WTC11 (cell line): ENCODE data around the gene ITPR3. TPM values are rescaled to one million over a fixed set of nuclear protein-coding genes. Genes with fewer than 3 reads are reported as not detected.

Experiments used
- ATAC-seq: fragments of 200-7000 bp; cut with Tn5 transposase; 2 replicates; pipeline ENCODE4 v1.10.0; 2021; ENCODE audit warnings: mild to moderate bottlenecking, moderate library complexity
- CTCF ChIA-PET: fragments of 300-600 bp; sonication (Branson Sonifier 250); formaldehyde crosslinking; loops from one replicate; lab custom pipeline; 2021; ENCODE audit warnings: antibody characterized with exemption; lab: Charles Lee
- POLR2A ChIA-PET: fragments of 350-600 bp; sonication (Branson Sonifier 250); formaldehyde crosslinking; loops from one replicate; lab custom pipeline; 2021; ENCODE audit warnings: antibody characterized with exemption; lab: Charles Lee
- DNase-seq: peaks from one replicate; pipeline ENCODE4 v3.0.0; 2021; ENCODE audit warnings: low spot score
- H3K27ac Mint-ChIP-seq: 2 replicates; pipeline ENCODE4 v1.8.0; 2021; ENCODE audit warnings: mixed read lengths
- H3K27me3 Mint-ChIP-seq: 2 replicates; pipeline ENCODE4 v1.8.0; 2021; ENCODE audit warnings: low read depth, mild to moderate bottlenecking, moderate library complexity, mixed read lengths
- H3K36me3 Mint-ChIP-seq: 2 replicates; pipeline ENCODE4 v1.8.0; 2021; ENCODE audit warnings: mixed read lengths
- H3K4me1 Mint-ChIP-seq: 2 replicates; pipeline ENCODE4 v1.8.0; 2022; ENCODE audit warnings: mixed read lengths
- H3K4me3 Mint-ChIP-seq: 2 replicates; pipeline ENCODE4 v1.8.0; 2021; ENCODE audit warnings: mild to moderate bottlenecking, moderate library complexity, mixed read lengths
- H3K9me3 Mint-ChIP-seq: 2 replicates; pipeline ENCODE4 v1.8.0; 2021; ENCODE audit warnings: mixed read lengths
- AFF4 ChIP-seq: sonication (generic); formaldehyde crosslinking; IDR thresholded peaks from 2 replicates; pipeline ENCODE4 v1.8.1; 2023; ENCODE audit warnings: mild to moderate bottlenecking, missing genetic modification reagents, borderline replicate concordance
- CBFB ChIP-seq: sonication (generic); formaldehyde crosslinking; IDR thresholded peaks from 2 replicates; pipeline ENCODE4 v1.8.1; 2022; ENCODE audit warnings: mild to moderate bottlenecking, low read depth, missing genetic modification reagents
- CDX4 ChIP-seq: fragments of 250-450 bp; sonication (Bioruptor Pico); IDR thresholded peaks from 2 replicates; pipeline ENCODE4 v1.9.0; 2021; ENCODE audit warnings: moderate library complexity, mild to moderate bottlenecking, inconsistent platforms, borderline replicate concordance
- E2F5 ChIP-seq: sonication (generic); formaldehyde crosslinking; IDR thresholded peaks from 2 replicates; pipeline ENCODE4 v1.8.1; 2022; ENCODE audit warnings: mild to moderate bottlenecking, moderate library complexity, missing genetic modification reagents
- ELF4 ChIP-seq: sonication (generic); formaldehyde crosslinking; IDR thresholded peaks from 2 replicates; pipeline ENCODE4 v1.8.1; 2022; ENCODE audit warnings: low read depth, mild to moderate bottlenecking, moderate library complexity, missing genetic modification reagents
- ERG ChIP-seq: fragments of 250-450 bp; sonication (Bioruptor Pico); IDR thresholded peaks from 2 replicates; pipeline ENCODE4 v1.8.0; 2021; ENCODE audit warnings: mild to moderate bottlenecking
- FOXJ3 ChIP-seq: sonication (generic); formaldehyde crosslinking; IDR thresholded peaks from 2 replicates; pipeline ENCODE4 v1.9.0; 2021; ENCODE audit warnings: missing genetic modification reagents, mild to moderate bottlenecking, borderline replicate concordance
- FOXP1 ChIP-seq: sonication (generic); formaldehyde crosslinking; IDR thresholded peaks from 2 replicates; pipeline ENCODE4 v1.8.0; 2022; ENCODE audit warnings: missing genetic modification reagents, mild to moderate bottlenecking, moderate library complexity, borderline replicate concordance
- GABPB1 ChIP-seq: sonication (generic); formaldehyde crosslinking; IDR thresholded peaks from 2 replicates; pipeline ENCODE4 v1.8.1; 2023; ENCODE audit warnings: mild to moderate bottlenecking, missing genetic modification reagents
- GRHL2 ChIP-seq: fragments of 250-450 bp; sonication (Bioruptor Pico); IDR thresholded peaks from 2 replicates; pipeline ENCODE4 v1.8.0; 2022; ENCODE audit warnings: mild to moderate bottlenecking, moderate library complexity; ENCODE audit not compliant: insufficient replicate concordance, severe bottlenecking
- NFE2L1 ChIP-seq: sonication (generic); formaldehyde crosslinking; IDR thresholded peaks from 2 replicates; pipeline ENCODE4 v1.8.1; 2023; ENCODE audit warnings: missing genetic modification reagents
- NFYB ChIP-seq: sonication (generic); formaldehyde crosslinking; conservative IDR thresholded peaks from 2 replicates; pipeline ENCODE4 v1.8.0; 2022; ENCODE audit warnings: low read depth, missing genetic modification reagents
- SOX15 ChIP-seq: fragments of 250-450 bp; sonication (Bioruptor Pico); IDR thresholded peaks from 2 replicates; pipeline ENCODE4 v1.9.0; 2021; ENCODE audit warnings: mild to moderate bottlenecking
- STAT6 ChIP-seq: sonication (generic); formaldehyde crosslinking; conservative IDR thresholded peaks from 2 replicates; pipeline ENCODE4 v1.8.1; 2023; ENCODE audit warnings: mild to moderate bottlenecking, low read depth, missing genetic modification reagents, moderate library complexity
- TEAD1 ChIP-seq: sonication (generic); formaldehyde crosslinking; IDR thresholded peaks from 2 replicates; pipeline ENCODE4 v1.8.0; 2022; ENCODE audit warnings: mild to moderate bottlenecking, missing genetic modification reagents
- USF1 ChIP-seq: sonication (generic); formaldehyde crosslinking; IDR thresholded peaks from 2 replicates; pipeline ENCODE4 v1.8.0; 2022; ENCODE audit warnings: mild to moderate bottlenecking, missing genetic modification reagents
- ZNF232 ChIP-seq: sonication (generic); formaldehyde crosslinking; IDR thresholded peaks from 2 replicates; pipeline ENCODE4 v1.8.0; 2022; ENCODE audit warnings: mild to moderate bottlenecking, missing genetic modification reagents
- ZNF396 ChIP-seq: fragments of 250-450 bp; sonication (Bioruptor Pico); IDR thresholded peaks from 2 replicates; pipeline ENCODE4 v1.8.0; 2021; ENCODE audit warnings: mild to moderate bottlenecking, moderate library complexity, borderline replicate concordance
- ZNF512 ChIP-seq: sonication (generic); formaldehyde crosslinking; IDR thresholded peaks from 2 replicates; pipeline ENCODE4 v1.8.1; 2022; ENCODE audit warnings: missing genetic modification reagents, borderline replicate concordance
- total RNA-seq: library from RNA; stranded (reverse); gene quantifications from 3 replicates; pipeline ENCODE4 v1.2.3, GENCODE V29; 2021

Gene ITPR3
- total RNA-seq, 1 experiment from 2014 or later, result 47.3 TPM

GRCh38 chr6:33671744-33672072, 50.6 kb downstream of the ITPR3 start (continued):
- no peak for TF ChIP-seq CDX4
- TF ChIP-seq ELF4, result no peak
- TF ChIP-seq ZNF232 (CRISPR knock-in tag), result no peak
- no peak for TF ChIP-seq ZNF512 (CRISPR knock-in tag)
- no peak for TF ChIP-seq NFYB

- DNase-seq (peak; percentile 35), ATAC-seq (peak; percentile 60)
- TF ChIP-seq GABPB1, result 0 out of 2 replicates have a peak, but pooled peaks have one; percentile 12
- TF ChIP-seq TEAD1, result no peak
- no peaks in the 10 kb centered on the region for H3K4me1 Mint-ChIP-seq
- ChIA-PET CTCF (interaction anchor here (0.6 to 2.8 kb wide), 7 partner anchors 25 to 92 kb away, joined by 3 to 10 read pairs (median 4); partner anchors contain the start of gene BAK1), POLR2A (no interaction called here)
- H3K27ac Mint-ChIP-seq, result no peak overlapping the region
- no peak overlapping the region for H3K4me3 Mint-ChIP-seq
- H3K9me3 Mint-ChIP-seq, result no peaks in the 10 kb centered on the region
- no peaks in the 10 kb centered on the region for H3K27me3 Mint-ChIP-seq
- H3K36me3 Mint-ChIP-seq, result peaks cover 35% of the 10 kb centered on the region
Measured at GRCh38 chr6:33672808-33673207, 51.7 kb downstream of the ITPR3 start.

GRCh38 chr6:33673851-33674250, 52.7 kb downstream of the ITPR3 start:
- ChIA-PET POLR2A (no interaction called here), CTCF (interaction anchor here (0.6 kb wide), 1 partner anchor 27 kb away, joined by 3 read pairs; no protein-coding TSS in a partner anchor)
- Mint-ChIP-seq H3K36me3 (peaks cover 31% of the 10 kb centered on the region), H3K27ac (no peak overlapping the region), H3K27me3 (no peaks in the 10 kb centered on the region), H3K9me3 (no peaks in the 10 kb centered on the region), H3K4me3 (no peak overlapping the region), H3K4me1 (no peaks in the 10 kb centered on the region)
- no peak for ATAC-seq
- DNase-seq, result no peak
- TF ChIP-seq STAT6 (CRISPR knock-in tag) (no peak), FOXP1 (no peak)

GRCh38 chr6:33675968-33676367, 54.8 kb downstream of the ITPR3 start:
- Mint-ChIP-seq H3K4me1 (no peaks in the 10 kb centered on the region), H3K27ac (no peak overlapping the region), H3K27me3 (no peaks in the 10 kb centered on the region), H3K4me3 (no peak overlapping the region), H3K9me3 (no peaks in the 10 kb centered on the region), H3K36me3 (peaks cover 42% of the 10 kb centered on the region)
- DNase-seq (no peak), ATAC-seq (no peak)
- ChIA-PET CTCF (interaction anchor here (0.6 to 1.6 kb wide), 3 partner anchors 44 to 325 kb away, joined by 3 to 5 read pairs (median 4); no protein-coding TSS in a partner anchor), POLR2A (no interaction called here)
- TF ChIP-seq AFF4 (no peak), USF1 (no peak), NFE2L1 (CRISPR knock-in tag) (no peak), CBFB (CRISPR knock-in tag) (no peak), E2F5 (CRISPR knock-in tag) (no peak), ZNF232 (CRISPR knock-in tag) (no peak), ZNF396 (CRISPR knock-in tag) (no peak), GRHL2 (CRISPR knock-in tag) (no peak), FOXJ3 (no peak), GABPB1 (no peak), SOX15 (CRISPR knock-in tag) (no peak), ERG (CRISPR knock-in tag) (no peak)
